Nephron progenitor cell (in vitro differentiated cells): Measurements from ENCODE around the gene NEK2.

ENCODE experiments used
- DNase-seq: peaks from one replicate; pipeline ENCODE4 v3.0.0; 2021
- H3K27ac Mint-ChIP-seq: 2 replicates; pipeline ENCODE4 v1.8.0; 2021; ENCODE audit warnings: mild to moderate bottlenecking, moderate library complexity, mixed read lengths
- H3K27me3 Mint-ChIP-seq: 2 replicates; pipeline ENCODE4 v1.8.0; 2021; ENCODE audit warnings: mild to moderate bottlenecking, low read depth, mixed read lengths; ENCODE audit not compliant: poor library complexity
- H3K36me3 Mint-ChIP-seq: 2 replicates; pipeline ENCODE4 v1.8.0; 2021; ENCODE audit warnings: low read depth, mixed read lengths
- H3K4me1 Mint-ChIP-seq: 2 replicates; pipeline ENCODE4 v1.8.0; 2021; ENCODE audit warnings: mixed read lengths
- H3K4me3 Mint-ChIP-seq: 2 replicates; pipeline ENCODE4 v1.8.0; 2021; ENCODE audit warnings: mild to moderate bottlenecking, moderate library complexity, mixed read lengths
- H3K9me3 Mint-ChIP-seq: 2 replicates; pipeline ENCODE4 v1.8.0; 2021; ENCODE audit warnings: mild to moderate bottlenecking, moderate library complexity, mixed read lengths
- CTCF ChIP-seq: fragments of 200-600 bp; sonication (generic); IDR thresholded peaks from 2 replicates; pipeline ENCODE4 v1.5.0; 2021; ENCODE audit warnings: antibody characterized with exemption

The NEK2 gene

GRCh38 chr1:211705467-211706091 lies 30.2 kb upstream of the NEK2 start:
- Mint-ChIP-seq H3K27me3 (peaks cover 24% of the 10 kb centered on the region), H3K4me3 (no peak overlapping the region), H3K9me3 (no peaks in the 10 kb centered on the region)

GRCh38 chr1:211704543-211704942 lies 29.1 kb upstream of the NEK2 start:
- Mint-ChIP-seq H3K4me1 (peaks cover 18% of the 10 kb centered on the region), H3K27me3 (peaks cover 34% of the 10 kb centered on the region), H3K4me3 (no peak overlapping the region), H3K27ac (no peak overlapping the region), H3K36me3 (no peaks in the 10 kb centered on the region), H3K9me3 (no peaks in the 10 kb centered on the region)
- no peak for DNase-seq
- no peak for TF ChIP-seq CTCF

More at GRCh38 chr1:211705467-211706091, 30.2 kb upstream of the NEK2 start:
- Mint-ChIP-seq H3K4me1 (peaks cover 17% of the 10 kb centered on the region), H3K27ac (no peak overlapping the region), H3K36me3 (no peaks in the 10 kb centered on the region)
- TF ChIP-seq CTCF, result no peak
- DNase-seq, result no peak

GRCh38 chr1:211703812-211704537 lies 28.6 kb upstream of the NEK2 start:
- no peak for TF ChIP-seq CTCF
- Mint-ChIP-seq H3K27ac (no peak overlapping the region), H3K36me3 (no peaks in the 10 kb centered on the region), H3K4me3 (no peak overlapping the region), H3K4me1 (peaks cover 23% of the 10 kb centered on the region), H3K27me3 (peaks cover 39% of the 10 kb centered on the region), H3K9me3 (no peaks in the 10 kb centered on the region)
- DNase-seq, result no peak

- H3K4me3 Mint-ChIP-seq, result no peak overlapping the region
Measured at GRCh38 chr1:211701733-211702132, 26.3 kb upstream of the NEK2 start.

GRCh38 chr1:211699059-211699458 lies 23.6 kb upstream of the NEK2 start:
- Mint-ChIP-seq H3K4me3 (peak overlapping the region; percentile 65), H3K36me3 (no peaks in the 10 kb centered on the region), H3K27ac (no peak overlapping the region), H3K9me3 (peaks cover 8% of the 10 kb centered on the region), H3K4me1 (peaks cover 16% of the 10 kb centered on the region), H3K27me3 (peaks cover 44% of the 10 kb centered on the region)
- TF ChIP-seq CTCF, result no peak
- no peak for DNase-seq

More at GRCh38 chr1:211701733-211702132, 26.3 kb upstream of the NEK2 start:
- Mint-ChIP-seq H3K9me3 (no peaks in the 10 kb centered on the region), H3K27me3 (peaks cover 40% of the 10 kb centered on the region), H3K27ac (no peak overlapping the region), H3K4me1 (peaks cover 23% of the 10 kb centered on the region), H3K36me3 (no peaks in the 10 kb centered on the region)
- no peak for TF ChIP-seq CTCF
- no peak for DNase-seq
